A549 (cell line): ENCODE results near the gene TRPM4. TPM values are rescaled to one million over a fixed set of nuclear protein-coding genes. Genes with fewer than 3 reads are reported as not detected.

ENCODE experiments used
- ATAC-seq, 2 experiments: fragments of 200-7000 bp in 1 of 2; fragments of >200 bp in 1 of 2; cut with Nextera tagmentation in 1 of 2; cut with Tn5 transposase in 1 of 2; 3 replicates each; pipeline versions ENCODE4 v1.8.0 to v1.9.1; 2018 to 2020; ENCODE audit warnings: mild to moderate bottlenecking in 1 of 2, moderate library complexity in 1 of 2
- CTCF ChIA-PET: fragments of 300-600 bp; sonication (Branson Sonifier 250); formaldehyde crosslinking; extraction: SDS; loops from one replicate; lab custom pipeline; 2021; ENCODE audit warnings: antibody characterized with exemption, inconsistent platforms; lab: Yijun Ruan, JAX
- POLR2A ChIA-PET: fragments of 350-600 bp; formaldehyde crosslinking; extraction: SDS; loops from one replicate; lab custom pipeline; 2021; ENCODE audit warnings: antibody characterized with exemption, inconsistent platforms; lab: Yijun Ruan, JAX
- DNase-seq, 2 experiments: peaks; one replicate each; pipeline versions ENCODE4 v3.0.0 to v3.0.0-alpha.2; 2011 to 2016; ENCODE audit warnings: low read depth in 1 of 2, low spot score in 1 of 2
- FAIRE-seq: peaks from 2 replicates; lab custom pipeline; 2011; peaks lifted over from hg19 to GRCh38; lab: Jason Lieb, UNC
- H3K27ac ChIP-seq, 2 experiments: fragments of >200 bp; sonication (Bioruptor Twin); formaldehyde crosslinking; 3 replicates each; pipeline ENCODE4 v1.5.1; 2016 to 2017
- H3K4me1 ChIP-seq: fragments of >200 bp; sonication (Bioruptor Twin); formaldehyde crosslinking; 3 replicates; pipeline ENCODE4 v1.6.1; 2016
- H3K4me2 ChIP-seq: fragments of >200 bp; sonication (Bioruptor Twin); formaldehyde crosslinking; 3 replicates; pipeline ENCODE4 v1.6.1; 2016
- H3K4me3 ChIP-seq: fragments of >200 bp; sonication (Bioruptor Twin); formaldehyde crosslinking; 3 replicates; pipeline ENCODE4 v1.5.1; 2016
- H3K9me3 ChIP-seq: fragments of >200 bp; sonication (Bioruptor Twin); formaldehyde crosslinking; 3 replicates; pipeline ENCODE4 v1.6.1; 2016
- CBX2 ChIP-seq: fragments of 200-600 bp; sonication (generic); IDR thresholded peaks from 2 replicates; pipeline ENCODE4 v1.6.1; 2016; ENCODE audit warnings: low read depth, mild to moderate bottlenecking, borderline replicate concordance
- CEBPB ChIP-seq, 2 experiments: fragments of >200 bp in 1 of 2; sonication (Bioruptor Twin) in 1 of 2; formaldehyde crosslinking in 1 of 2; IDR thresholded peaks; 2 replicates each; pipeline ENCODE4 v1.6.1; 2012 to 2016
- CHD2 ChIP-seq: fragments of 150-350 bp; IDR thresholded peaks from 2 replicates; pipeline ENCODE4 v1.6.1; 2014; ENCODE audit warnings: low read length; ENCODE audit not compliant: partially characterized antibody
- EHF ChIP-seq: fragments of 250-450 bp; sonication (Bioruptor Pico); IDR thresholded peaks from 2 replicates; pipeline ENCODE4 v1.5.0; 2020; ENCODE audit warnings: mild to moderate bottlenecking
- EHMT2 ChIP-seq: fragments of 200-600 bp; sonication (generic); IDR thresholded peaks from 2 replicates; pipeline ENCODE4 v1.6.1; 2016; ENCODE audit warnings: antibody characterized with exemption, low read depth, mild to moderate bottlenecking, moderate library complexity
- FOXS1 ChIP-seq: fragments of 250-450 bp; sonication (Bioruptor Pico); IDR thresholded peaks from 2 replicates; pipeline ENCODE4 v1.5.0; 2020; ENCODE audit warnings: mild to moderate bottlenecking, moderate library complexity
- HDAC2 ChIP-seq: fragments of 200-600 bp; sonication (generic); IDR thresholded peaks from 2 replicates; pipeline ENCODE4 v1.6.1; 2016
- HOXA7 ChIP-seq: fragments of 250-450 bp; sonication (Bioruptor Pico); IDR thresholded peaks from 2 replicates; pipeline ENCODE4 v1.5.0; 2020; ENCODE audit warnings: mild to moderate bottlenecking, moderate library complexity
- HOXB5 ChIP-seq: fragments of 250-450 bp; sonication (Bioruptor Pico); IDR thresholded peaks from 2 replicates; pipeline ENCODE4 v1.5.0; 2020; ENCODE audit warnings: mild to moderate bottlenecking, moderate library complexity
- KDM5A ChIP-seq: fragments of 200-600 bp; sonication (generic); IDR thresholded peaks from 2 replicates; pipeline ENCODE4 v1.6.1; 2016; ENCODE audit warnings: antibody characterized with exemption, mild to moderate bottlenecking
- MAX ChIP-seq: IDR thresholded peaks from 2 replicates; pipeline ENCODE4 v1.6.1; 2012
- MYC ChIP-seq: IDR thresholded peaks from 2 replicates; pipeline ENCODE4 v1.6.1; 2012; ENCODE audit warnings: mild to moderate bottlenecking, inconsistent platforms, low read length, improper control_type of control experiment, borderline replicate concordance
- NR3C1 ChIP-seq: fragments of >200 bp; sonication (Bioruptor Twin); formaldehyde crosslinking; IDR thresholded peaks from 3 replicates; pipeline ENCODE4 v1.6.1; 2017
- POLR2AphosphoS2 ChIP-seq: conservative IDR thresholded peaks from 2 replicates; pipeline ENCODE4 v1.6.1; 2012; ENCODE audit warnings: low read length, improper control_type of control experiment, inconsistent platforms
- RARB ChIP-seq: fragments of 250-450 bp; sonication (Bioruptor Pico); IDR thresholded peaks from 2 replicates; pipeline ENCODE4 v1.8.0; 2021; ENCODE audit warnings: mild to moderate bottlenecking, moderate library complexity
- RNF2 ChIP-seq: fragments of 200-600 bp; sonication (generic); IDR thresholded peaks from 2 replicates; pipeline ENCODE4 v1.6.1; 2016; ENCODE audit warnings: low read depth, mild to moderate bottlenecking, antibody characterized with exemption, moderate library complexity, borderline replicate concordance
- SMC3 ChIP-seq: fragments of >200 bp; sonication (Bioruptor Twin); formaldehyde crosslinking; IDR thresholded peaks from 3 replicates; pipeline ENCODE4 v1.6.1; 2018; ENCODE audit warnings: inconsistent platforms
- SREBF2 ChIP-seq: fragments of 450-650 bp; IDR thresholded peaks from 2 replicates; pipeline ENCODE4 v1.6.1; 2014; ENCODE audit warnings: mild to moderate bottlenecking, moderate library complexity
- USF2 ChIP-seq: fragments of 450-650 bp; IDR thresholded peaks from 2 replicates; pipeline ENCODE4 v1.6.1; 2014; ENCODE audit warnings: antibody characterized with exemption
- ZNF302 ChIP-seq: fragments of 250-450 bp; sonication (Bioruptor Pico); IDR thresholded peaks from 2 replicates; pipeline ENCODE4 v1.9.0; 2021; ENCODE audit warnings: inconsistent platforms, mild to moderate bottlenecking, moderate library complexity
- WGBS: methylation state at CpG from one replicate; pipeline ENCODE4 v1.1.6; 2017; ENCODE audit errors: missing lambda C conversion rate; 5-methylcytosine and 5-hydroxymethylcytosine counted together
- polyA plus RNA-seq, 4 experiments: library from polyadenylated mRNA; depleted of rRNA in 3 of 4; stranded (reverse); fragments of >200 nt; fragmentation: RNase III in 1 of 4; extraction: RNeasy Plus Mini Kit Qiagen cat#74134 plus additional on column Dnase treatment in 1 of 4; gene quantifications; 2 replicates in 3 of 4; 3 replicates in 1 of 4; pipeline ENCODE4 v1.2.3, GENCODE V29; 2011 to 2017
- TF ChIP-seq, protein P1 (sequence below): fragments of 250-450 bp; sonication (Bioruptor Pico); IDR thresholded peaks from 2 replicates; pipeline ENCODE4 v1.5.0; 2020; ENCODE audit warnings: low read depth, mild to moderate bottlenecking, moderate library complexity
- TF ChIP-seq, protein P2 (sequence below): IDR thresholded peaks from 2 replicates; pipeline ENCODE4 v1.6.1; 2012; ENCODE audit warnings: low read depth, borderline replicate concordance
- TF ChIP-seq, protein P3 (sequence below): fragments of >200 bp; sonication (Bioruptor Twin); formaldehyde crosslinking; IDR thresholded peaks from 2 replicates; pipeline ENCODE4 v1.6.1; 2016

TRPM4 gene
- polyA plus RNA-seq, 2 of the 4 experiments (the other 2 are of a cell fraction): 4.7 to 9.1 TPM

DNA sequence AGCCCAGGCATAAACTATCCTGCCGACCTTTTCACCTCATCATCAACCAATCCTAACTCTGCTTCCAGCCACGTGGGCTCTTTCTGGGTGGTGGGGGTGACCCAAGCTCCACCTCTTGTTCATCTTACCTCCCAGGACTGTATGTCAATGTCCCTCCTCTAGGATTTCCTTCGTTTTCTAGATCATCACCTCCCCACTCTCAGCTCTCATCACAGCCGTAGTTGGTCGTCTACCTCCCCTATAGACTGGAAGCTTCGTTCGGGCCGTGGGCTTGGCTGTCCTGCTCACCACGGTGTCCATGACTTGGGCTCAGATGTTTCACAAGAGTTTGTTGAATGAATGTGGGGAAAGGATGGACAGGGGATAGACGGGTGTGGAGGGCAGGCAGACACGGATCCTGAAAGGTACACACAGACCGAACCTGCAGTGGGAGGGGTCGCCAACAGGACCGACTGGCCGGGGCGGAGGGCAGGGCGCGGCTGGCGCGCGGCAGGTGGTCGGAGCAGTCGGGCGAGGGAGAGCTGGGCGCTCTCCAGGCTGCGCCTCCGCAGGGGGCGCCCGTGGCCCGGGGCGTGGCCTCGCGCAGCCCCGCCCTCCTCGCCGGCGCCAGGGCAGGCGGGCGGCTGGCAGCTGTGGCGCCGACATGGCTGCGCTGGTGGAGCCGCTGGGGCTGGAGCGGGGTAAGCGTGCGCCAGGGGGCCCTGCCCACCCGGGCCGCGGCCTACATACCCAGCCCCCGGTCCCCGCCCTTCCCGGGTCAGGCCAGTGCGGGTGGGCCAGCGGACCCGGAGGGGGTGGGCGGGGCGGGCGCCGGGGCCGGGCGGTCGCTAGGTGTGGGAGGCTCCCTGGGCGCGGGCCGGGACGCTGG is 43.6 kb upstream of the TRPM4 start, which contains the start of gene LIN7B (continued):
- TF ChIP-seq CHD2: no peak
- peak; percentile 66; the same call in 1 of the 2 replicates for TF ChIP-seq EHF

- ATAC-seq: no peak
- no peak for FAIRE-seq
- Histone ChIP-seq H3K4me3 (peak overlapping the region; percentile 79), H3K27ac (peak overlapping the region; percentile 92 to 95), H3K4me1 (peaks cover 27% of the 10 kb centered on the region), H3K9me3 (no peaks in the 10 kb centered on the region), H3K4me2 (peak overlapping the region; percentile 96)
- TF ChIP-seq CBX2 (no peak), RNF2 (peak; percentile 69; the same call in 1 of the 2 replicates), HOXB5 (0 out of 2 replicates have a peak, but pooled peaks have one; percentile 11)
- WGBS: 31% methylated on average over 46 of the region's 68 CpGs
- ChIA-PET CTCF (interaction anchor here (0.8 to 11.5 kb wide), 19 partner anchors 9 to 126 kb away, joined by 3 to 241 read pairs (median 5); no protein-coding TSS in a partner anchor), POLR2A (interaction anchor here (0.6 to 1.8 kb wide), 6 partner anchors 11 to 96 kb away, joined by 3 to 8 read pairs (median 4); no protein-coding TSS in a partner anchor)
- DNase-seq: no peak
Observed at GRCh38 chr19:49114630-49115363, 42.8 kb upstream of the TRPM4 start.

DNA sequence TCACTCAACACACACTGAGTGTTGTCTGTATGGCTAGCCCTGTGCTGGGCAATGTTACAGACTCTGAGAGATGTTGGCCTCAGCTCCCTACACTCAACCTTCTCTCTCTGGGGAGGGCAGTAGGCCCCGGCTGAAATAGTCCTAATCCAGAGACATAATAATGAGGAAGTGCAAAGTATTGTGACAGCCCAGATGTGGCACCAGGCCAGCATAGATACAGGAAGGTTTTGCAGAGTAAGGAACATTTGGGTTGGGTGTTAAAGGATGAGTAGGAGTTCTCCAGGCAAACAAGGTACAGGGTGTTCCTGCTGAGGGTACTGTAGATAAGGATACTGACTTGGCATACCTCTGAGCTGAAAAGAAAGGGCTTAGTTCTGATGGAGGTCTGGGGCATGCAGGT is 41.0 kb upstream of the TRPM4 start:
- Histone ChIP-seq H3K27ac (no peak overlapping the region), H3K4me3 (no peak overlapping the region)
- POLR2A ChIA-PET: no interaction called here
- CTCF ChIA-PET: interaction anchor here (0.6 to 11.5 kb wide), 8 partner anchors 12 to 179 kb away, joined by 3 to 241 read pairs (median 5); no protein-coding TSS in a partner anchor
- DNase-seq: no peak
- TF ChIP-seq MAX (no peak), EHMT2 (no peak), POLR2AphosphoS2 (no peak), HOXB5 (no peak), SMC3 (no peak), SREBF2 (no peak), HOXA7 (CRISPR knock-in tag) (no peak)
- TF ChIP-seq, protein P1, sequence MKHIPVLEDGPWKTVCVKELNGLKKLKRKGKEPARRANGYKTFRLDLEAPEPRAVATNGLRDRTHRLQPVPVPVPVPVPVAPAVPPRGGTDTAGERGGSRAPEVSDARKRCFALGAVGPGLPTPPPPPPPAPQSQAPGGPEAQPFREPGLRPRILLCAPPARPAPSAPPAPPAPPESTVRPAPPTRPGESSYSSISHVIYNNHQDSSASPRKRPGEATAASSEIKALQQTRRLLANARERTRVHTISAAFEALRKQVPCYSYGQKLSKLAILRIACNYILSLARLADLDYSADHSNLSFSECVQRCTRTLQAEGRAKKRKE (CRISPR knock-in tag): no peak
- TF ChIP-seq, all 56 proteins: peak for 0
- Histone ChIP-seq H3K4me1 (peaks cover 28% of the 10 kb centered on the region), H3K9me3 (no peaks in the 10 kb centered on the region), H3K4me2 (no peak overlapping the region)
- no peak for ATAC-seq
- WGBS: 81% methylated on average over 1 of the region's 1 CpG
- no peak for FAIRE-seq

DNA sequence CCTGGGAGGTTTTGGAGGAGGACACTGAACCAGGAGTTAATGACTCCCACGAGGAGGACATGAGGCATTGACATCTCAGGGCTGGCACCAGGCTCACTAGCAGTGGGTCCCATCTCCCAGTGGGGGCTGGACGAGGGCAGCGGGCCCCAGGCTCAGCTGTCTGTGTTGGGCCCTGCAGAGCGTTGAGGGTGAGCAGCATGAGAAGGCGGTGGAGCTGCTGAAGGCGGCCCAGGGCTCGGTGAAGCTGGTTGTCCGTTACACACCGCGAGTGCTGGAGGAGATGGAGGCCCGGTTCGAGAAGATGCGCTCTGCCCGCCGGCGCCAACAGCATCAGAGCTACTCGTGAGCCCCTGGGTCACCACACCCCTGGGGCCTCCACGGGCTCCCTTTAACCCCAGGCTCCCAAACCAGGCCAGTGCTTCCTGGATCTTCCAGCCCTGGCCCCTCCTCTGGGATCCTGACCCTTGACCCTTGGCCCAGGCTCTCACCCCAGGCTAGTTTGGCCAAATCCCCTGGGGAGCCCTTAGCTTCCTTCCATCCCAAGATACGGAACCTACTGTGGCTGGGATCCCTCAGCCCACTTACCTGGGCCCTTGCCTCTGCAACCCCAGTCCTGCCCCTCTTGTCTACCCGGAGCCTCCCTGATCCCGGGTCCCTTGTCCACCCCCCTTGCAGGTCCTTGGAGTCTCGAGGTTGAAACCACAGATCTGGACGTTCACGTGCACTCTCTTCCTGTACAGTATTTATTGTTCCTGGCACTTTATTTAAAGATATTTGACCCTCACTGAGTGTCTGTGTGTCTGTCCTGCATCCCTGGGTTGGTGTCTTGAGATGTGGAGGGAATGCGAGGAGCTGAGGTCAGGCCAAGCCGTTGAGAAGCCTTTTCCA is 39.7 kb upstream of the TRPM4 start:
- H3K4me3 ChIP-seq: peak overlapping the region; percentile 62
- TF ChIP-seq CHD2: no peak
- TF ChIP-seq RARB: no peak
- TF ChIP-seq HDAC2: no peak
- no peak for TF ChIP-seq POLR2AphosphoS2
- TF ChIP-seq FOXS1 (CRISPR knock-in tag): no peak
- no peak for TF ChIP-seq MYC
- TF ChIP-seq, protein P2, sequence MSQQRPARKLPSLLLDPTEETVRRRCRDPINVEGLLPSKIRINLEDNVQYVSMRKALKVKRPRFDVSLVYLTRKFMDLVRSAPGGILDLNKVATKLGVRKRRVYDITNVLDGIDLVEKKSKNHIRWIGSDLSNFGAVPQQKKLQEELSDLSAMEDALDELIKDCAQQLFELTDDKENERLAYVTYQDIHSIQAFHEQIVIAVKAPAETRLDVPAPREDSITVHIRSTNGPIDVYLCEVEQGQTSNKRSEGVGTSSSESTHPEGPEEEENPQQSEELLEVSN: no peak
- TF ChIP-seq, protein P3, sequence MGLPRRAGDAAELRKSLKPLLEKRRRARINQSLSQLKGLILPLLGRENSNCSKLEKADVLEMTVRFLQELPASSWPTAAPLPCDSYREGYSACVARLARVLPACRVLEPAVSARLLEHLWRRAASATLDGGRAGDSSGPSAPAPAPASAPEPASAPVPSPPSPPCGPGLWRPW: no peak
- TF ChIP-seq CEBPB (IDR thresholded peaks at IDR 0.05): no peak
- TF ChIP-seq KDM5A: no peak
- TF ChIP-seq NR3C1: no peak
- no peak for TF ChIP-seq USF2
- no peak for TF ChIP-seq SREBF2
- TF ChIP-seq ZNF302: no peak
- TF ChIP-seq, all 56 proteins: peak for 0
- ATAC-seq (no peak), DNase-seq (no peak), FAIRE-seq (no peak)
- Histone ChIP-seq H3K27ac (peak overlapping the region; percentile 95), H3K9me3 (no peaks in the 10 kb centered on the region), H3K4me1 (peaks cover 28% of the 10 kb centered on the region), H3K4me2 (peak overlapping the region; percentile 87)
- POLR2A ChIA-PET: interaction anchor here (0.6 to 1.3 kb wide), 2 partner anchors 10 to 20 kb away, joined by 3 to 5 read pairs; no protein-coding TSS in a partner anchor
- WGBS: 75% methylated on average over 26 of the region's 26 CpGs
- CTCF ChIA-PET: interaction anchor here (0.6 to 11.5 kb wide), 12 partner anchors 10 to 124 kb away, joined by 3 to 241 read pairs (median 3); no protein-coding TSS in a partner anchor
